GM21786 (cell line): ENCODE results near the gene LZTFL1.

ENCODE experiments used
- ATAC-seq: cut with Tn5 transposase; IDR thresholded peaks from one replicate; pipeline ENCODE4 v1.9.1; 2021; ENCODE audit not compliant: unreplicated experiment

Gene LZTFL1, protein sequence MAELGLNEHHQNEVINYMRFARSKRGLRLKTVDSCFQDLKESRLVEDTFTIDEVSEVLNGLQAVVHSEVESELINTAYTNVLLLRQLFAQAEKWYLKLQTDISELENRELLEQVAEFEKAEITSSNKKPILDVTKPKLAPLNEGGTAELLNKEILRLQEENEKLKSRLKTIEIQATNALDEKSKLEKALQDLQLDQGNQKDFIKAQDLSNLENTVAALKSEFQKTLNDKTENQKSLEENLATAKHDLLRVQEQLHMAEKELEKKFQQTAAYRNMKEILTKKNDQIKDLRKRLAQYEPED

DNA sequence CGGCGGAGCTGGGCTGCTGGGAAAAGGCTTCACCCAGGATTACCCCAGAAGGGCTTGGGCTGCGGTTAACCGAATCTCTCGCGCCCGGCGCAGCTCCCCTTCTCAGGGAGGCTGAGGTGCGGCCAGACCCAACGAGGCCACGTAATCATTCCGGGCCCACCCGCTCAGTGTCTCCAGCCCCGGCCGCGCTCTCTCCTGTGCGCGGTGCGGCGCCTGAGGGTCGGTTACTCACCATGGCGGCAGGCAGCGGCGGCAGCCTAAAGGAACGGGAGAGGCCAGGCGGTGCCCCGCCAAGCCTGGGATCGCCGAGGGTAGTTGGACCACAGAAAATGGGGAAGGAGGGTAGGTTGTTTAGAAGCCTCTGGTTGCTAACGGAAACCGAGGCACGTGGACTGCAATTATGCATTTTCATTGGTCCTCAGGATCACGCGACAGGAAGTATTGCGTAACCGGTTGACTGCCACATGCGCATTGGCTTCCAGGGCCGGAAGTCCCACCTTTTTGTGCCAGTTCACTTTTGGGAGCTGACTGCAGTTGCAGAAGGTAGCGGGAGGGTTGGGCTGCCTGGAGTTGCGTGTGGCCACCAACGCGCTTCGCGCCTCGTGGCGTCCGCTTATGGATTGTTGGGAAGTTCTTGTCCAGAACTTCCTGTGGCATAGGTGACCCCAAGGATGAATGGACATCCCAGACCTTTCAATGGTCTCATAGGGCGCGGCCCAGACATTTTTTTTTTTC is at the start of gene LZTFL1:
Gene LZTFL1 (minus strand): TSS at position 363 of the 735 bp plus-strand sequence. CDS start 128 bp downstream, at position 235.
- peak; percentile 82 for ATAC-seq

DNA sequence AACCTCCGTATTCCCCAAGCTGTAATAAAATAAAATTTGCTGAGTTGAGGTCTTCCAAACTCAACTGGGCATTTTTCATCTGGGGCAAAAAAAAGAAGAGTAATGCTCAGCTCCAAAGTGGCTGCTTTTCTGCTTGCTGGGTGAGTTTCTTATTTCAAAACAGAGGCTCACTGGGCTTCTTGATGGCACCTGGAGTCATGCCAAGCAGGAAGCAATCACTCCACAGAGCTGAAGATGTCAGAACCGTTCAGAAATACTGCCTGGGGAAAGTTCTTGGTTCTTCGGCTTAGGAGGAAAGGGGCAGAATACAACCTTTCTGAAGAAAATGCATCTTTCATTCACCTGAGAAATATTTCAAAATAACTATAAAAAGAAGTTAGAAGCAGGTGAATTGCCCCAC is 48.5 kb upstream of the LZTFL1 start:
- no peak for ATAC-seq

DNA sequence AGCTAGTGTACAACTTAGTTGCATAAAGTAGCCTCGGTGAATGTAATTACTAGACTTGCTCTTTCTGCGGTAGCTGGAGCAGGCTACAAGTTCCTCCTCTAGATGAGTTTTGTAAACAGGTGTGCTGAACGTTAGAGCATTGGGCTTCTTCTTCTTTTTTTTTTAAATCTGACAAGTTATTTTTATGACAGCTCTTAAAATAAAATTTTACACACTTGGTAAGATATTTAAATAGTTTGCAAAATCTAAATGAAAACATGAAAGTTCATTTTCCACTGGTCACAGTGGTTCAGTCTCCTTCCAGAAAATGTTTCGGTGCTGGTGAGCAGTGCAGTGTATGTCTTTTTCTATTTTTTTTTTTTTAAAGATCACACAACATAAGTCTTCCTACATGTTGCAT is 47.4 kb upstream of the LZTFL1 start:
- no peak for ATAC-seq

DNA sequence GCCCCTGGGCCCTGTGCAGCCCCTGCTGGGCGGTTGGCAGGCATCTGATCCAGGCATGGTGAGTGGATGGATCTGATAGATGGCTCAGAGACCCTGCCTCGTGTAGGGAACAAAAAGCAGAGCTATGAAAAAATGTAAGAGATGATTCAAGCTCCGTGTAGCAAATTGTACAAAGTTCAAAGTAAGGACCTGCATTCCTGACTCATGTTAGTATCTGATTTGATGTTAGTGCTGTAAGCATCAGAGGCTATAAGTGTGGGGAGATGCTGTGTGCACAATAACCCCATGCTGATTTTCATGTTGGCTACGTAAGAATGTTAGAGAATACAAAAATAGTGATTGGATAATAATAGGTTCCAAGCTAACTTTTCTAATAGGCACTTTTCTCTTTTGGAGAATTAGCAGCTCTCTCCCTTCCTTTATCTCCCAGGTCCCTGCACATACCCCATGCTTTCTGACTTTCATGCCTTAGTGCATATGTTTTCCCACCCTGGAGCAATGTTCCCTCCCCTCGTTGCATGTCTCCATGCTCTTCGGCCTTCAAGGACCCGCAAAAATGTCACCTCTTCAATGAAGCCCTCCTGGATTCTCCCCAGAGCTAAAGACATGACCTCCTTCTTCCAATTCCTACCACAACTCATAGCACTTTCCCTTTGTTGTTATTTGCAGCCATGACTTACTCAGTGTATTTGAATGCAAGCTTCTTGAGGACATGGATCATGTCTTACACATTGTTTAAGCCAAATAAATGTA is 46.0 kb upstream of the LZTFL1 start:
- ATAC-seq = no peak

DNA sequence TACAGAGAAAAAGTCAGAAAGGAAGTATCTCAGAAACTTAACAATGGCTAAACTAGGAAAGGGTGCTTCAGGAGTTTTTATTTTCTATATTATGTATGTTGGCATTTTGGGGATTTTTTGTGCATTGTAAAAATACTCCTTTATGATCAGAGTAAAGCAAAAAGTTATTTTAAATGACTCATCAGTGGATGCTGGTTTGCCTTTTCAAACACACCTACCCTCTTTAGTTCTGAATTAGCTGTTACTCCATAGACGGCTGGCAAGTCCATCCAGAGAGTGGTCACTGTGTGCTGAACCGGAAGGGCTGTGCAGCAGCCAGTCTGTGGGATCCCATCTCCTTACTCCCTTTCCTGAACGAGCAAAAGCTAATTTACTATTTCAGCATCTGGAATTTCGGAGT is 45.4 kb upstream of the LZTFL1 start:
- no peak for ATAC-seq

DNA sequence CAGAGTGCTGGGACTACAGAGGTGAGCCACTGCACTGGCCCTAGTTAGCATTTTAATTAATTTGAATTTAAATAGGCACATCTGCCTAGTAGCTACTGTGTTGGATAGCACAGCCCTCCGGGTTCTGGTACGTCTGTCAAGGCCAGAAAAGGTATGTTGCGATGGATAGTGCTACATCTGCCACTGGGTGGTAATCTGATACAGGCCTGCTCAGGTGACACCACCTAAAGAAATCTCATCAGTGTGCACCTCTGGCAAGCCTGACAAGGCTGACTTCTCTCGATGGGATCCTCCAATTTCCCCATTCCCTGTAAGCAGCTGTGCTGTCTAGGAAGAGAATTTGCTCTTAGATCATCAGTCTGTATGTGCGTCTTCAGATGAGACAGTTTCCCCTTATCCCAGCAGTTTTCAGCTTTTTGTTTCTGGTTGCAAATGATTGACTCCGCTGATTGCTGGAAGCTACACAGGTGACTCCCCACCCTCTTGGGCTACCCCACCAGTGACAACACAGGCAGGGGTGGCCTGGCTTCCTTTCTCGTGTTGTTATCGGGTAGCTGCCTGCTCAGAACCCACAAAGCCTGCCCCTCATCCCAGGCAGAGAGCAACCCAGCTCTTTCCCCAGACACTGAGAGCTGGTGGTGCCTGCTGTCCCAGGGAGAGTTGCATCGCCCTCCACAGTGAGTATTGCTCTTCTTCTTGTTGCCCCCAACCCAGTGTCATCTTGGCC is 44.2 kb upstream of the LZTFL1 start, which contains the start of gene CCR9:
Gene CCR9 (plus strand): TSS at position 565 of the 727 bp plus-strand sequence. CDS start 8,391 bp downstream, outside the sequence.
- no peak for ATAC-seq

DNA sequence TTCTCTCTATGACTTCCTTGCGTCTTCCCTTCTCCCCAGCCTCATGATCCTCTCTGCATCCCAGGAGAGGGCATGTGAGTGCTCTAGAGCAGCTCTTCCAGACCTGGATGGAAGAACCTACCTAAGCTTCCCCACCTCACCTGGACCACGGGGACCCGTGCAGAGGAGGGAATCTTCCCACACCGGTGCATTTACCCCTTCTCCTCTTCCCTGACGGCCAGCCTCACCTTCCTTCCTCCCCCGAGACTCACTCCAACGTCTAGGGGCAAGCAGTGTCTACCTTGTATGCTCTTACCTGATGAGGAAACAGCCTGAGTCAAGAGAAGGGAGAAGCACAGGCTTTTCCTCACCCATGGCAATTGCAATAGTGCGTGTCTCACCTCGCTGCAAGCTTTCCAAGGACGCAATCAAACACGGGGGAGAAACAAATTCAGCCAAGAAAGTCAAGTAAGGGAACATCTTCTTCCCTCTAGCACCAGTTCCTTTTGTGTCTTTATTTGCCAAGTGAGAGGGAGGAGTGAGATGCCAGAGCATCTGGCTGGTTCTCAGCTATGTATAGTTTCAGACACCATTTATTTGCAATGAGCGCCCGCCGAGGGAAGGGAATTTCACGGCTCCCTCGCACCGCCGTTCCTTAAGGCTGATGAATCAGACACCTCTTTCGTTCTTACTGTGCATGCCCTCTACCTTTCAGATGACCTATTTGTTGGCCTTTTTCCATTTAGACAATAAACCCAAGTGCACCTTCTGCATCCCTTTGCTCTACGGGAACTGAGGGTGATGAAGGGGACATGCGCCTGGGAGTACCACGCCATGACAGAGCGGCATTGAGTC is 42.7 kb upstream of the LZTFL1 start:
- no peak for ATAC-seq

DNA sequence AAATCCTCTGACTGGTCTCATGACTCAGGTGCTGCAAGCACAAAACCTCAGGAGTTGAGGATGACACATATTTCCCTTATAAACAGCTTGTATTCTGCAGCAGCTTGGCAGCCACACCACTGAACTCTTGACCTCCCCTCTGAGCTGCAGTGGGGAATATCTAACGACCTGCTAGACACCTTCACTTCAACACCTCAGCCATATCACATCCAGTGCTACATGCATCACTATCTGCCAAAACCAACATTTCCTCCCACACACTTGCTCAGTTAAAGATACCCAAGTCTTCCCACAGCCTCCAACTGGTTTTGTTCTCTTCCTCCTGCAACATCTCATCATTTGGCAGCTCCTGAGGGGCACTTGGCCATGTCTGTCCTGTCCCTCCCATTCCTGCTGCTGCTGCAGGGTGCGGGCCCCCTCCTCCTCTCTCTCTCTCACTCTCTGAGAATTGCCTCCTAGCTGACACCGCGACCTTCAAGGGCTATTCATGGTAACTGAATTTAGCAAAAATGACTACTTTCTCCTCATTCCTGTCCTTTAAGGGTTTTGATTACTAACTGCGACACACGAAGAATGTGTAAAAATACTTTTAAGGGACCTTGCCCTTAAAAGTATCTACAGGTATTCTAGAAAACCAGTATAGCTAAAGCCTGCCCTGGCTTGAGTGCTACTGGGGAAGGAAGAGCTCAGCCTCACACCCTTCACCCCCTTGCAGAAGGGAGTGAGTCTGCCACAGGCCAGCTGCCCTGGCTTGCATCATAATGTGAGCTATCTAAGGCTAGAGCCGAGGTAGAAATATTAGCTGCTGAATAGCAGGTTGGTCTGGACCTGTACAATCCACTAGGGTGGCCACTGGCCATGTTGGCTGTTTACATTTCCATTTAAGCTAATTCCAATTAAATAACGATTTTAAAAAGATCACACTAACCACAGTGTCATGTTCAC is 39.4 kb upstream of the LZTFL1 start:
- no peak for ATAC-seq

DNA sequence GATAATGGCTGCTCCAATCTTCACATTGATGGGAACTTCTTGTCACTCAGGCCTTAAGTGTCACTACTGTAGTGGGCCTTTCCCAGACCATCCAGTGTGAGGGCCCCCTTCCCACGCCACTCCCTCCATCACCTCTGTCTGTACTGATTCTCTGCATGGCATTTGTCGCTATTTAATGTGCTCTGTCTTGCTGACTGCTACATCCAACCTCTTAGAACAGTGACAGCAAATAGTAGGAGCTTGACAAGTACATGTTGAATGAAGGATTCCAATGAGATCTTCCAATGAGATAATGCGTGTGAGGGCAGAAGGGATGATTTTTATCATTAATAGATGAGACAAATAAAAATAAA is 38.8 kb upstream of the LZTFL1 start:
- ATAC-seq = no peak

DNA sequence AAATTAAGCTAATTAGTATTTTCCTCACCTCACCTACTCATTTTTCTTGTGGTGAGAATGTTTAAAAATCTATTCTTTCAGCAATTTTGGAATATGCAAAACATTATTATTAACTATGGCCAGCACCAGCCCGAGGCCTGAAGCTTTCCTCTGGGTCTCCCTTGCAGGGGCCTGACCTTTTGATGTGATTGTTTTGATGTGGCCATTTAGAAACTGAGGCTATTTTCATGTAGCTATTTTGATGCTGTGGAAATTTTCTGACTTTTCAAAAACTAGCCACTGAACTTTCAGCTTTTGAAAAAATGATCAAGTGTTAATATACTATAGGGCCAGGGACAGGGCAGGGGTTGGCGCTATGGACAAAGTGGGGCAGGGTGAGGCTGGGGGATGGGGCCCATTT is 36.2 kb upstream of the LZTFL1 start:
- no peak for ATAC-seq

DNA sequence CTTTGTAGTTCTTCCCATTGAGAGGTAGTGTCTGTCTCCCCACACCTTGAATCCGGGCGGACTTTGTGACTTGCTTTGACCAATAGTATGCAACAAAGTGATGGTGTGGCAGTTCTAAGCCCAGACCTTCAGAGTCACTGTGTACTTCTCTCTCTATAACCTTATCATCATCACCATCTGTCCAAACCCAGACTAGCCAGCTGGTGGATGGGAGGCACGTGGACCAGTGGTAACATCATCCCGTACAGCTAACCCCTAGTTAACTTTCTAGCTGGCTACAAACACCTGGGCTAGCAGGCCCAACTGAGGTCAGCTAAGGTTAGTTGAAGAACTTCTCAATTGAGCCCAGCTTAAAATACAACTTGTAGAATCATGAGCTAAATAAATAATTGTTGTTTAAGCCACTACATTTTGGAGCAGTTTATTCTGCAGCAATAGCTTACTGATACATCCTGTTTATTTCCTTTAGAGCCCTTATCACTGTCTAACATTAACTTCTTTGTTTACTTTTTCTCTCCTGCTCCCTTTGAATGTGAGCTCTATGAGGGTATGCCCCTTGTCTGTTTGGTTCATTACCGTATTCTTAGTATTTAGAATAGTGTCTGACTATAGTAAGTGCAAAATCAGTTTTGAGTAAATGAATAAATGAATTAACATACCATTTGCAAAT is 32.9 kb upstream of the LZTFL1 start:
- no peak for ATAC-seq

DNA sequence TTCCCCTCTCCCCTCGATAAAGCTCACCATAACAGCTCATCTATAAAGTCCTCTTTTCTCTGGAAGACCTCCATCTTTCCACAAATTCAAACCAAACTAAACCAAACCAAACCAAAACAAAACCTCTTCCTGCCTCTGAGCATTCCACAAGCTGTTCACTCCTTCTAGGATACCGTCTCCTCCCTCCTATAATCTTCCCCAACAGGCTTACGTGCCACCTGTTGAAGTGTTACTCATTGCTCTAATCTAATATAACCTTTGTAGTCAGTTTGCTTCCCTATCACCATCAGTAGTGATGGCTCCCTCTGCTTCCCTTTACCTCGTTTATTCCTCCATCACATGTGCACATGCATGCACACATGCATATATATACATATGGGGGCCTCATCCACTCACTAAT is 31.7 kb upstream of the LZTFL1 start:
- no peak for ATAC-seq

DNA sequence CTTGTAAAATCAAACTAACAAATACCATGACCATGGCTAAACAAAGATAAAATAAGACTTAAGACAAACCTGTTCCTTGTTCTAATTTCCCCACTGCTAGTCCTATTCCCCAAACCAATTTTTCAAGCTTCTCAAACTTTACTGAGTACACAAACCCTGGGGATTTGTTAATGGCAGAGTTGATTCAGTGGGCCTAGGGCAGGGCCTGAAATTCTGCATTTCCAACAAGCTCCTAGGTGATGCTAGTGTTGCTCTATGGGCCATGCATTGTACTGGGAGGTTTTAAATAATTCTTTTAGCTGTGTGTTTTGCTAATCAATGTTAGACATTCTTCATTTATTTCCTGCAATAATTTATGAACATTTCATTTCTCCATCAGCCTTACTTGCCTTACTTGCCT is 31.1 kb upstream of the LZTFL1 start:
- ATAC-seq = no peak

DNA sequence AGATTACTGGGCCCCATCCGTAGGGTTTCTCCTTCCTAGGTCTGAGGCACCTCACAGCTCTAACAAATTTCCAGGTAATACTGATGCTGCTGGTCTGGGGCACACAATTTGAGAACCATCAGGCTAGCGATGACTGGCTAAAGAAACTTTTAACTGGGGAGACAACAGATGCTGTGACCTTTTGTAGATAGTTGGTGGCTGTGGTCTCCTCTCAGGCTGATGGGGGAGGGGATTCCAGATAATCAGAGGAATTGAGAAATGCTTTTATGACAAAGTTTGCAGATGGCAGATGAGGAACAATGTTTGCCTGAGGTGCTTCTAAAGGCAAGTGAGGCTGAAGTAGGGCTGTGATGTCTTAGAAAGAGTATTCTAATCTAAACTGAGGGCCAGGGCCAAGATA is 30.6 kb upstream of the LZTFL1 start:
- ATAC-seq = no peak

DNA sequence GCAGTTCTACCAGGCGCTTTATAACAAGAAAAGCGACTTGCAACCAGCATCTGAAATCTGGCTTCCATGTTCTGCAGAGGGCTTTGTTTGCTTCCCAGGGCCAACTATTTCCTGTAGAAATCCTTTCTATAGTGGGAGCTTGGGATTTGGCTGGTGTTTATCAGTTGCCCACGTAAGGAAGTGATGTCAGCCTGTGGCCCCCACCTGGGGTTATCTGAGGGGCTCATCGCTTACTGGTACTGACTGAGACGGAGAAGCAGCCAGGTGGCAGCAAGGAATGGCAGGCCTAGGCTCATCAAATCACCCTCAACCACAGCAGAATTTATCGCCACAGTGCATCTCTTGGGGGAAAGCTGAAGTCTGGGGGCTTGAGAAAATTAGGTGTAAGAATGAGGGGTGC is 29.9 kb upstream of the LZTFL1 start:
- ATAC-seq = no peak

DNA sequence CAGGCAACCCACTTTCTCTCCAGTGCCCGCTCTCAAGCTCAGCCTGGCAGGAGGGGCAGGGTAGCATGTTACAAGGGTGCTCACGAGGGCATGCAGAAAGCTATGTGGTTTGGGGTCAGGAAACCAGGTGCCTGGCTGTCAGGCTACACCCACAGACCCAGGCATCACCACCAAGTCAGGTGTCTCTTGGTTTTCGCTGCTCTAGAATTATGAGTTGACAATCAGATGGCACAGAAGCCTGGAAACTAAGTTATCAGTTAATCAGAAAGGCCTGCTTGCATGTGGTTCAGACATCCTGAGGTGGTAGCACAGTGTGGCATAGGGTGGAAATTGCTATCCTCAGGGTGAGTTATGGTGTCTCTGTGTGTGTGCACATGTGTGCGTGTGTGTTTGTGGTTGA is 28.2 kb upstream of the LZTFL1 start:
- ATAC-seq = no peak

DNA sequence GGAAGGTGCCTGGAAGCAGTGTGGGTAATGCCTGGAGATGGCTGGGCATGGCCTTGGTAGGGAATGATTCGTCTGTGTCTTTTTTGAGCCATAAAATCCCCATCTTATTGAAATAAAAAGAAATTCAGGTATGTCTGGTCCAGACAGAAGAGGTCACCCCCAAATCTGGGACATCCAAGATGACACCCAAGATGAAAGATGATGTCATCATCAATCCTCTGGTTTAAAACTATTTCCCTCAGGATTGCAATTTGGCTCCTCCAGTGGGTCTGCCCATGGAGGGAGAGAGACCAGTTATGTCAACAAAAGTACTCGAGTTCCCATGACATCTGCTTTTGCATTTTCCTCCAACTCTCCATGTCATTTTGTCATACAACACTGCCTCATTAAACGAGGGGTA is 27.7 kb upstream of the LZTFL1 start:
- ATAC-seq = no peak

DNA sequence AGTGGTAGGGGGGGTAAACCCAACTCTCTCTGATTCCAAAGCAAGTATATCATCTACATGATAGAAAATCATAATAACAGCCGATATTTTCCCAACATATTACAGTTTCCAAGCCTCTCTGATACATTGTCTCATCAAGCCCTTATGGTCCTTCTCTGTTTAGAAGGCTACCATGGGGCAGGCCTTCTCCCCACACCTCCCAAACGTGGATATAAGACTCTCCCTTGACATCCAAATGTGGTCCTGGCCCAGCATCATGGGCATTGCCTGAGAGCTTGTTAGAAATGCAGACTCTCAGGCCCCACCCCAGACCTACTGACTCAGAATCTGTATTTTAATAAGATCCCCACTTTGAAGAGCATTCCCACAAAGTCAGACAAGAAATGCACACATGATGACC is 26.7 kb upstream of the LZTFL1 start:
- no peak for ATAC-seq

DNA sequence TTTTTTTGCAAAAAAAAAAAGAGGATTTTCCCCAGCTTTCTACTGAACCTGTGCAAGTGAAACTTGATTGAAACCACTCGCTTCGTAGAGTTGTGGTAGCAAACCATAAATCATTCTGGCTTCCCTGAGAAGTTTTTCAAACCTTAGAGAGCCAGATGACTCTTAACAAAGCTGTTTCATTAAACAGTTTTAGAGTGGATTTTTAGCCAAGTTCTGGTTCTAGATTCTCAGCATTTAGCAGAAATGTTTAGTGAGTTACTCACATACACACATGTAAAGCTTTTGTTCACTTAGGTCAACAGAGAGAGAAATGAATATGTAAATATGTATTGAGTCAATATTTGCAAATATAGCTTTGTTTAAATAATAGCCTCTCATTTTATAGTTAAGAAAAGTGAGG is 26.3 kb upstream of the LZTFL1 start:
- ATAC-seq = no peak
